Measurements from ENCODE around the gene SCIN.

DNA sequence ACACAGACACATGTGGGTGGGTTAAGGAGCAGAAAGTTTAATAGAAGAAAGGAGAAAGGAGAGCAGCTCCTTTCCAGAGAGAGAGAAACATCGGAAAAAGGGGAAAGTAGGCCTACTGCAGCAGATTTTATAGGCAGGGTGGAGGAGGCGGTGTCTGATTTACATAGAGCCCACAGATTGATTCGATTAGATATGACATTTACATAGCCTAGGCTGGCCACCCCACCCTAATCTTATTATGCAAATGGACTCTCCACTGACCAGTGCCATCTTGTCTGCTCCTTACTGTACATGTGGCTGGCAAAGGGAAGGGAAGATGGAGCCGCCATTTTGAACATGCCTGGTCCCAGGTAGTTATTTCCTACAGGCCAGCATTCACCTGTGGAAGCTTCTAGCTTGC, 38.7 kb upstream of the SCIN start:
- no peak for TF ChIP-seq CTCF (conservative IDR thresholded peaks at IDR 0.05; ENCODE audit: low read length)
- TF ChIP-seq EZH2phosphoT487 (IDR thresholded peaks at IDR 0.05; ENCODE audit: borderline replicate concordance, low read depth, low read length), result no peak
